Measurements from ENCODE around the gene ADAMTSL2. TPM values are rescaled to one million over a fixed set of nuclear protein-coding genes. Genes with fewer than 3 reads are reported as not detected.

The ADAMTSL2 gene
- total RNA-seq, 1 donor from 2014 or later, result not detected

DNA sequence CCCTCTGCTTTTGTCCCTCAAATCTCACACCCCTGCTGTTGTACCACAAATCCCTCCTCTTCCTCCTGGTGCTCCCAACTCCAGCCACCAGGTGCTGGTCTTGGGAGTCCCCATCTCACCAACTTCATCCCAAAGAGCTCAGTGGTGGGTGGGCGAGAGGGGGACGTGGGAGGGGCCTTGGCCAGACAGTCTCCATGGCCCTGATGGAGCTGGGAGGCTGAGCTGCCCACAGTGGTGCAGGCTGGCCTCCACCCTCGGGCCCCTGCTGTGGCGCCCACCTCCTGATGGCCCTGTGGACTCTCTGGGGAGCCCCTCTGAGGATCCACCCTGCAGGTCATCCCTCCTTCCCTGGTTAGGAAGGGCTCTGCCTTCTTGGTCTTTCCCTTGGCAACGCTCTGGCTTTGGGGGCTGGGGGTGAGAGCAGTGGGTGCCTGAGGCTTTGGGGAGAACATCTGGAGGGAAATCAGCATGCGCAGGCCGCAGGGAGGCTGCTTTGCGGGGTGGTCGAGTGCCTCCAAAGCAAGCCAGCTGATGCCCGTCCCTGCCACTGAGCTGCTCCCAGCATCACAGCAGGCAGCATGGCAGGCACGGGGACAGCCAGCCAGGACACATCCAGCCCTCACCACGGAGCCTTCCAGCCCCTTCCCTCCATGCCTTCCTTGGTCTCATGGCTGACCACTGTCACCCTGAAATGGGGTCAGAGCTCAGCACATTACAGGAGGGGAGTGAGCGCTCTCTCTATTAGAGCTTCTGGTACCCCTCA lies 82.3 kb downstream of the ADAMTSL2 start:
- TF ChIP-seq, protein P1, sequence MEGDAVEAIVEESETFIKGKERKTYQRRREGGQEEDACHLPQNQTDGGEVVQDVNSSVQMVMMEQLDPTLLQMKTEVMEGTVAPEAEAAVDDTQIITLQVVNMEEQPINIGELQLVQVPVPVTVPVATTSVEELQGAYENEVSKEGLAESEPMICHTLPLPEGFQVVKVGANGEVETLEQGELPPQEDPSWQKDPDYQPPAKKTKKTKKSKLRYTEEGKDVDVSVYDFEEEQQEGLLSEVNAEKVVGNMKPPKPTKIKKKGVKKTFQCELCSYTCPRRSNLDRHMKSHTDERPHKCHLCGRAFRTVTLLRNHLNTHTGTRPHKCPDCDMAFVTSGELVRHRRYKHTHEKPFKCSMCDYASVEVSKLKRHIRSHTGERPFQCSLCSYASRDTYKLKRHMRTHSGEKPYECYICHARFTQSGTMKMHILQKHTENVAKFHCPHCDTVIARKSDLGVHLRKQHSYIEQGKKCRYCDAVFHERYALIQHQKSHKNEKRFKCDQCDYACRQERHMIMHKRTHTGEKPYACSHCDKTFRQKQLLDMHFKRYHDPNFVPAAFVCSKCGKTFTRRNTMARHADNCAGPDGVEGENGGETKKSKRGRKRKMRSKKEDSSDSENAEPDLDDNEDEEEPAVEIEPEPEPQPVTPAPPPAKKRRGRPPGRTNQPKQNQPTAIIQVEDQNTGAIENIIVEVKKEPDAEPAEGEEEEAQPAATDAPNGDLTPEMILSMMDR (conservative IDR thresholded peaks at IDR 0.05; ENCODE audit: low read depth, low read length), result no peak
- H3K4me3 ChIP-seq (ENCODE audit: low read depth, low read length), result no peak overlapping the region
- no peak for DNase-seq (ENCODE audit: low read depth)

DNA sequence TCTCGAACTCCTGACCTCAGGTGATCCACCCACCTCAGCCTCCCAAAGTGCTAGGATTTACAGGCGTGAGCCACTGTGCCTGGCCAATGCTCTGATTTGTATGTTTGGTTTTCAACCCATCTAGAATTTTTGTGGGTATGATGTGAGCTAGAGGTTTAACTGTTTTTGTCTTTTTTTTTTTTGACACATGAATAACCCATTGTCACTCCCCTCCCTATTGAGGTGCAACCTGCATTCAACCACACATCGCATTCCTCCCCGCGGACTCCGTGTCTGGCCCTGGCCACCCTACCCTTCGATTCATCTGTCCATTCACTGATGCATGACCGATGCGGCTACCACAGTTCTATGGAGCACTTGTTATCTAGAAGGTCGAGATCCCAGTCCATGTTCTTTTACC lies 84.2 kb downstream of the ADAMTSL2 start:
- TF ChIP-seq, protein P1 (conservative IDR thresholded peaks at IDR 0.05; ENCODE audit: low read depth, low read length), result no peak
- no peak for DNase-seq (ENCODE audit: low read depth)
- no peak overlapping the region for H3K4me3 ChIP-seq (ENCODE audit: low read depth, low read length)

DNA sequence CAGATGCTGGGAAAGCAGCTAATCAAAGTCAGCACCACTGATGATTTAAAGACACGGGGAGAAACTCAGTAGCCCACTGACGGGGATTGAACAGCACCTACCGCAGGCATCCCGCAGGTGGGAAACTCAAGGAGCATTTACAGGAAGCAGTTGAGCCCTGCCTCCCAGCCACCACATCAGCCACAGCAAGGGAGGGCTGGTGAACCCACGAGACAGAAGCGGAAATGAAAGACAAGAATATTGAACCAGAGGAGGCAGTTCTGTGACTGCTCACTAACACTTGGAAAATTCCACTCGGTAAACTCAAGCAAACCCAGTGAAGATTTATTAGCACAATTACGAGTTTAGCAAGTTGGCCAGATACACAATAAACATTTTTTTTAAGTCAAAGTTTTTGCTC lies 85.3 kb downstream of the ADAMTSL2 start:
- H3K4me3 ChIP-seq (ENCODE audit: low read depth, low read length), result no peak overlapping the region
- DNase-seq (ENCODE audit: low read depth), result no peak
- TF ChIP-seq, protein P1 (conservative IDR thresholded peaks at IDR 0.05; ENCODE audit: low read depth, low read length), result no peak

DNA sequence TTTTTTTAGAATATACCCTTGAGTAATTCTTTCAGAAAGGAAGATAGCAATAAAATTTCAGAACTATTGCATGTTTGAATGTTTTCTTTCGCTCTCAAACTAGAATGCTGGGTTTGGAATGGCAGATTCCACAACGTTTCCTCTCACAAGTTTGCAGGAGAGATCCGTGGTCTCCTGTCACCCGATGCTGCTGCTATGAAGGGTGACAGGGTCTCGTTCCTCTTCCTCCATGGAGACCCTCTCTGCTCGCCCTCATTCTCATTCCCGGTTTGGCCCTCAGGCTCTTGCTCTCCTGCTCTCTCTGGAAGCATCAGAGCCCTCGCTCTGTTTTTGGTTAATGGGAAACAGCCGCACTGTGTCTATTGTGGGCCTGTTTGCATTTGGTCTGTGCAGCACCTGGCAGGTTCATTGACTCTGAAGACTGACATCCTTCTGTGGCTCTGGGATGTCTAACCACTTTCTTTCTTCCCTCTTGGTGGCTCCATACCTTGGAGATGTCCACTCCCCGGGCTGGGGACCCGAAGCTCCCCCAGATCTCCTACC lies 87.3 kb downstream of the ADAMTSL2 start:
- no peak overlapping the region for H3K4me3 ChIP-seq (ENCODE audit: low read depth, low read length)
- no peak for DNase-seq (ENCODE audit: low read depth)
- TF ChIP-seq, protein P1 (conservative IDR thresholded peaks at IDR 0.05; ENCODE audit: low read depth, low read length), result no peak

DNA sequence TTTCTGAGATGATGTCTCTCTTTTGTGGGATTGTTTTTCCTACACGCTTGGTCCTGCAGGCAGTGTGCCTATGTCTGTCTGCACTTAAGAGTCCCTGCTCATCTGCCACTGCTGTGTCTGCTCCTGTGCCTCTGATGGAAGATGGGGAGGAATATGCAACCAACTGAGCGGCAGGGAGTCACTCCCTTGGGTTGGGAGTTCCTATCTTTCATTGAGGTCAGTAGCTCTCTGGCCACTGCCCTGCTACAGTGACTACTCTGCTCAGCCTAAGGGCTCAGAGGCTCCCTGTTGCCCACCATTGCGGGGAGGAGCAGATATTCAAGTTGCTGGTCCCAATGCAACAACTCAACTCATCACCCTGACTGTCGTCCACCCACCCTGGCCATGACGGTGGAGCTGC lies 88.1 kb downstream of the ADAMTSL2 start:
- no peak overlapping the region for H3K4me3 ChIP-seq (ENCODE audit: low read depth, low read length)
- TF ChIP-seq, protein P1 (conservative IDR thresholded peaks at IDR 0.05; ENCODE audit: low read depth, low read length), result no peak
- DNase-seq (ENCODE audit: low read depth), result no peak

Other genes starting within 250 kb of the ADAMTSL2 start
- 16.7 and 20.7 TPM in 2 replicates for gene SURF6, start 198.5 kb upstream of the ADAMTSL2 start, total RNA-seq
- 18.4 and 30.0 TPM in 2 replicates for gene MED22, start 186.6 kb upstream of the ADAMTSL2 start, total RNA-seq
- 2,685 and 3,393 TPM in 2 replicates for gene RPL7A, start 186.5 kb upstream of the ADAMTSL2 start, total RNA-seq
- gene SURF1, start 178.2 kb upstream of the ADAMTSL2 start, total RNA-seq, result 27.3 and 31.3 TPM in 2 replicates
- 27.6 and 45.4 TPM in 2 replicates for gene SURF2, start 178.2 kb upstream of the ADAMTSL2 start, total RNA-seq
- 125 and 252 TPM in 2 replicates for gene SURF4, start 158.6 kb upstream of the ADAMTSL2 start, total RNA-seq
- gene STKLD1, start 158.3 kb upstream of the ADAMTSL2 start, total RNA-seq, result 1.3 TPM in 1 of 2 replicates, not detected in the other
- 24.4 and 30.4 TPM in 2 replicates for gene REXO4, start 116.7 kb upstream of the ADAMTSL2 start, total RNA-seq
- gene ADAMTS13, start 112.3 kb upstream of the ADAMTSL2 start, total RNA-seq, result 0.22 and 0.75 TPM in 2 replicates
- 4.3 and 11.0 TPM in 2 replicates for gene CACFD1, start 74.7 kb upstream of the ADAMTSL2 start, total RNA-seq
- gene SLC2A6, start 55.6 kb upstream of the ADAMTSL2 start, total RNA-seq, result 29.2 and 40.5 TPM in 2 replicates
- not detected in 2 replicates for gene MYMK, start 9.7 kb upstream of the ADAMTSL2 start, total RNA-seq
- not detected in 2 replicates for gene FAM163B, start 74.7 kb downstream of the ADAMTSL2 start, total RNA-seq
- gene DBH, start 101.7 kb downstream of the ADAMTSL2 start, total RNA-seq, result not detected in 2 replicates
- gene SARDH, start 203.6 kb downstream of the ADAMTSL2 start, total RNA-seq, result 0.07 and 0.92 TPM in 2 replicates